ENCODE measurements around the gene OR10J5. TPM values are rescaled to one million over a fixed set of nuclear protein-coding genes. Genes with fewer than 3 reads are reported as not detected.
"Not testable (repeated sequence)": the region's sequence is repeated elsewhere in the genome, so short reads cannot be mapped to it uniquely, and the experiment has no call there.

The OR10J5 gene
- polyA plus RNA-seq, 3 donors from 2014 or later = not detected

DNA sequence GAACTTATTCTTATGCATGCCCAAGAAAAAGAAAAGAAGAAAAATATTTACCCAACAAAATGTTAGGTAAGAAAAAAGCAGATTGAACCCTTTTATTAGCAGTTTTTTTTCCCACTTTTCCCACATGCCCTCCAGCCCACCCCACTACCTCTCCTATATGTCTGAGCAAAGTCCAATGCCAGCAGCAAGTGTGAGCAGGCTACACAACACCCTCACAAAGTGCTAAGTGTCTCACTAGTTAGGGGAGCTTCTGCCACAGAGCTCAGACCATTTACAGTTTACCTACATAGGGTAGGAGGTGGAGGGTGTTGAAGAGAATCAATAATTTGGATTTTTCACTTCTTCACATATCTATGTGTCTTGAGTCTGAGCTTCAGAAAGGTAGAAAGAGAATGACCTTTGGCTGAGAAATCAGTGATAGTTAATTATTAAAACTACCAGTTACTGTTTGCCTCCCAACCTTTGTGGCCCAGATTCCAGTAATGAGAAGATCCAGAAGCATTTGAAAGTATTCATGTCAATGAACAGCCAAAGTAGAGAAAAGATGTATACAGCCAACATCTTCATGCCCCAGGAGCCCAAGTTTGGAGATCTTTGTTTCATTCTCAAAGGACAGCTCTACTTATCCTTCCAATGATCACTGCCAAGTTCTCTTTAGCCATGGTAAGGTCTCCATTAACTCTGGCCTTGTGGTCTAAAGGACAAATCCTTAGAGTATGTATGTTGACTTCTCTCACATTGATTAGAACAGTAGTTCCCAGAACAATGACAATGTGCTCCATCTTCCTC lies 26.2 kb downstream of the OR10J5 start:
- no peak overlapping the region for H3K27ac Mint-ChIP-seq
- peaks cover 2 to 14% (median 7%) of the 10 kb centered on the region in 3 donors for H3K27me3 Mint-ChIP-seq (ENCODE audit: low read depth in 3 of 3)
- no peaks in the 10 kb centered on the region for H3K4me1 Mint-ChIP-seq
- no peak overlapping the region for H3K4me3 Mint-ChIP-seq
- peaks cover 0 to 3% (median 3%) of the 10 kb centered on the region in 3 donors for H3K36me3 Mint-ChIP-seq
- DNase-seq = no peak
- peaks cover 6 to 19% (median 11%) of the 10 kb centered on the region in 6 donors for H3K9me3 Mint-ChIP-seq

DNA sequence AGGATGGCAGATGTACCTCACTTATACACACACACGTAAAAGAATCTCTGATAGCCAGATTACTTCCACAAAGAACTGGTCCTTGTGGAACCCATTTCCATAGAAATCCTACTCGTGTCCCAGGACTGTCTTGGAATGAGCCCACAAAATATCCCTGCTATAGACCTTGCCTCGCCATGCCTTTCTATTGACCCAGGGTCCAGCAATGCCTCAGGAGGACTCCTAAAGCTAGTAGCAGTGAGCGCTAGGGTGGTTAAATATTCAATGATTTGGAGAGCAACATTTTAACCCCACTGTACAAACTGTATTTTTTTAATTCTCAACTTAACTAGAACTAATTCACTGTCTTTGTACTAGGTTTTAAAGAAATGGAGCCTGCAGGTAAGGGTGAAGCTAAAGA lies 26.9 kb downstream of the OR10J5 start:
- no peak for DNase-seq
- H3K27me3 Mint-ChIP-seq (ENCODE audit: low read depth in 3 of 3) = peaks cover 2 to 14% (median 7%) of the 10 kb centered on the region in 3 donors
- H3K9me3 Mint-ChIP-seq = peaks cover 6 to 19% (median 11%) of the 10 kb centered on the region in 6 donors
- no peak overlapping the region for H3K4me3 Mint-ChIP-seq
- no peaks in the 10 kb centered on the region for H3K4me1 Mint-ChIP-seq
- no peak overlapping the region for H3K27ac Mint-ChIP-seq
- peaks cover 0 to 3% (median 3%) of the 10 kb centered on the region in 3 donors for H3K36me3 Mint-ChIP-seq

DNA sequence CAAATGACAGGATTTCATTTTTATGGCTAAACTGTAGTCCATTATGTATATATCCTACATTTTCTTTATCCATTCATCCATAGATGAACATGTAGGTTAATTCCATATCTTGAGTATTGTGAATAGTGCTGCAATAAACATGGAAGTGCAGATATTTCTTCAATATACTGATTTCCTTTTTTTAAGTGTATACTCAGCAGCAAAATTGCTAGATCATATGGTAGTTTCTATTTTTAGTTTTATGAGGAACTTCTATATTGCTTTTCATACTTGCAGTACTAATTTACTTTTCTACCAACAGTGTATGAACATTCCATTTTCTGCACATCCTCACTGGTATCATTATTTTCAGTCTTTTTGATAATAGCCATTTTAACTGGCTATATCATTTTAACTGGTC lies 30.1 kb downstream of the OR10J5 start:
- Mint-ChIP-seq H3K27me3 (ENCODE audit: low read depth in 3 of 3) (peaks cover 3 to 10% (median 5%) of the 10 kb centered on the region in 3 donors), H3K27ac (no peak overlapping the region)
- no peak for DNase-seq

DNA sequence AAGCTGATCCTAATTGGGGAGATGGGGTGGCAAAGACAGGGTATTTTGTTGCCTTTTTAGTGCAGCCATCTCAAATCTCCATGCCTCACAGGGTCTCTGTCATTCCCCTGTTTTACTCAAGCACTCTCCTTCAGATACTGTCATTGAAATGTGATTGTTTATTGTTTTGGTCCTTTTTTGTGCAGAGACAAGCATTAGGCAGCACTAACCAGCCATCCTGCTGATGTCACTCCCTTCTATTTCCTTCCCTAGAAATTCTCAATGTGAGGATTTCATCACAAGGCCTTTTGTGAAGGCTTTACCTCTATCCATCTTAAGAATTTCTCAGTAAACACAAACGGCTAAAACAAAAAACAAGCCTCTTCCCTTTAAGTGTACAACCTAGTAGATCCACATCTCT lies 34.7 kb downstream of the OR10J5 start:
- Mint-ChIP-seq H3K4me1 (no peaks in the 10 kb centered on the region), H3K36me3 (peaks cover 0 to 3% (median 1%) of the 10 kb centered on the region in 3 donors), H3K9me3 (peaks cover 7 to 26% (median 14%) of the 10 kb centered on the region in 6 donors), H3K27me3 (ENCODE audit: low read depth in 3 of 3) (peaks cover 3 to 6% (median 5%) of the 10 kb centered on the region in 3 donors), H3K27ac (no peak overlapping the region), H3K4me3 (no peak overlapping the region)
- DNase-seq = no peak

More for the DNA sequence above, 30.1 kb downstream of the OR10J5 start:
- Mint-ChIP-seq H3K4me1 (no peaks in the 10 kb centered on the region), H3K4me3 (no peak overlapping the region), H3K36me3 (peaks cover 0 to 3% (median 3%) of the 10 kb centered on the region in 3 donors), H3K9me3 (peaks cover 7 to 25% (median 12%) of the 10 kb centered on the region in 6 donors)

DNA sequence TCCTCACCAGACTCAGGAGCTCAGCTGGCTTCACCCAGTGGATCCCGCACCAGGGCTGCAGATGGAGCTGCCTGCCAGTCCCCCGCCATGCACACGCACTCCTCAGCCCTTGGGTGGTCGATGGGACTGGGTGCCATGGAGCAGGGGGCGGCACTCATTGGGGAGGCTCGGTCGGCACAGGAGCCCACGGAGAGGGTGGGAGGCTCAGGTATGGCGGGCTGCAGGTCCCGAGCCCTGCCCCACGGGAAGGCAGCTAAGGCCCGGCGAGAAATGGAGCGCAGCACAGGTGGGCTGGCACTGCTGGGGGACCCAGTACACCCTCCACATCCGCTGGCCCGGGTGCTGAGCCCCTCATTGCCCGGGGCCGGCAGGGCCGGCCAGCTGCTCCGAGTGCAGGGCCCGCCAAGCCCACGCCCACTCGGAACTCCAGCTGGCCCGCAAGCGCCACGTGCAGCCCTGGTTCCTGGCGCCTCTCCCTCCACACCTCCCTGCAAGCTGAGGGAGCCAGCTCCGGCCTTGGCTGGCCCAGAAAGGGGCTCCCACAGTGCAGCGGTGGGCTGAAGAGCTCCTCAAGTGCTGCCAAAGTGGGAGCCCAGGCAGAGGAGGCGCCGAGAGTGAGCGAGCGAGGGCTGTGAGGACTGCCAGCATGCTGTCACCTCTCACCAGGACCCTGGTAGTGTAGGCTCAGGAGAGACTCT lies 41.1 kb downstream of the OR10J5 start:
- H3K9me3 Mint-ChIP-seq = peaks cover 0 to 13% (median 6%) of the 10 kb centered on the region in 6 donors
- not testable (repeated sequence) for H3K4me3 Mint-ChIP-seq; H3K36me3 Mint-ChIP-seq; DNase-seq; H3K27ac Mint-ChIP-seq; H3K4me1 Mint-ChIP-seq; H3K27me3 Mint-ChIP-seq (ENCODE audit: low read depth in 3 of 3)

DNA sequence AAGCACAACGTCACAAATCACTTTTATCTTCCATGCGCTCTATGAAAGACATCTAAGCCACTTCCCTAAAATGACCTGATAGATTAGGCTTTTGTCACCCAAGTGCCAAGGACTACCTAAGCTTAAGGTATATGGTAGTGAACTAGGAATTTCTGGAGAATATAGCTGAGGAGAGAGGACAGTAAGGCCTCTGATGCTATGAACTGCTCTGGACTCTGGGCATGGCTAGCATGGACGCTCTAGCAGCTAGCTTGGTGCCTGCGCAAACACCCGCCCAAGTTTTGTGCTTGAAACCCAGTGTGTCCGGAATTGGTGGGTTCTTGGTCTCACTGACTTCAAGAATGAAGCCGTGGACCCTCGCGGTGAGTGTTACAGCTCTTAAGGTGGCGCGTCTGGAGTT lies 42.5 kb downstream of the OR10J5 start:
- Mint-ChIP-seq H3K27me3 (ENCODE audit: low read depth in 3 of 3) (peaks cover 0 to 10% (median 0%) of the 10 kb centered on the region in 3 donors), H3K36me3 (no peaks in the 10 kb centered on the region), H3K9me3 (peaks cover 0 to 7% (median 0%) of the 10 kb centered on the region in 6 donors), H3K4me3 (no peak overlapping the region), H3K4me1 (no peaks in the 10 kb centered on the region), H3K27ac (no peak overlapping the region)
- DNase-seq = no peak

DNA sequence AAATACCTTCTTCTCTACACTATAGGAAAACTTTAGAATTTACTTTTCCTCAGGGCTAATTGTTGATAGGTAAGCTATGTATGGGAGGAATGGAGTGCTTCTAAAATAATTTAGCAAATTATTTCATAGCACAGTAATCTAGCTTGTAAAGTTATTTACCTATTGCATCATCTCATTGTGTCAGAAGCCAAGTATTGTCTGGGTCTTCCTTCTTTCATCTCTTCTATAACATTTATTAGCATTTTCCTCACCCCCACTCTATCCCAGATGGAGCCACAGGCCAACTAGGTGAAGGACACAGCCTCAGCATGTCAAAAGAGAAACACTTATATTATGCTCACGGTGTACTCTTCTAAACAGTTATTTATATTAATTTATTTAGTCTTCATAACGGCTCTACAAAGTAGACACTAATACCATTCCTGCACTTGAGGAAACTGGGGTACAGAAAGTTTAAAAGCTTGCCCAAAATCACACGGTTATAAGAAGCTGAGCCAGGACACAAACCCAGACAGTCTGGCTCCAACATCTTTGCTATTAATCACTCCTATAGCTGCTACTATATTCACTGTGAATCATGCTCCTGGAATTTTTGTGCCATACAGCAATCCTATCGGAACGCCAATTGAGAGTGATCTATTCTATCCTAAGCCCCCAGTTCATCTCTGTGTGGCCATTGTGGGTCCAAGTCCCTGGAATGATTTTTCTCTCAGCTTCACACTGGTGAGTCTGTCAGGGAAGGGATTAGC lies 43.1 kb downstream of the OR10J5 start:
- H3K27ac Mint-ChIP-seq = no peak overlapping the region
- DNase-seq = no peak
- no peak overlapping the region for H3K4me3 Mint-ChIP-seq
- no peaks in the 10 kb centered on the region for H3K36me3 Mint-ChIP-seq
- H3K4me1 Mint-ChIP-seq = no peaks in the 10 kb centered on the region
- peaks cover 0 to 10% (median 0%) of the 10 kb centered on the region in 3 donors for H3K27me3 Mint-ChIP-seq (ENCODE audit: low read depth in 3 of 3)
- peaks cover 0 to 4% (median 0%) of the 10 kb centered on the region in 6 donors for H3K9me3 Mint-ChIP-seq

Other genes starting within 250 kb of the OR10J5 start
- 100 to 1,000 TPM in 2 of 3 donors, 10 to 100 TPM in 1; 10.4 to 185 (median 110) TPM for gene FCER1A, start 233.7 kb downstream of the OR10J5 start, polyA plus RNA-seq
- gene OR10J4, start 103.8 kb downstream of the OR10J5 start, polyA plus RNA-seq = not detected
- not detected for gene OR10J1, start 96.3 kb downstream of the OR10J5 start, polyA plus RNA-seq
- gene APCS, start 51.8 kb upstream of the OR10J5 start, polyA plus RNA-seq = not detected
- gene CRP, start 178.6 kb upstream of the OR10J5 start, polyA plus RNA-seq = not detected
- gene DUSP23, start 245.0 kb upstream of the OR10J5 start, polyA plus RNA-seq = 100 to 1,000 TPM; 120 to 160 (median 122) TPM